Astrocyte of the hippocampus (primary cell): ENCODE measurements around the gene CD101.

Source experiments
- DNase-seq: peaks from one replicate; pipeline ENCODE4 v3.0.0; 2011; ENCODE audit warnings: low read depth, low spot score

Gene CD101

GRCh38 chr1:117013309-117013858 lies 11.8 kb downstream of the CD101 start:
- DNase-seq, result no peak

DNA sequence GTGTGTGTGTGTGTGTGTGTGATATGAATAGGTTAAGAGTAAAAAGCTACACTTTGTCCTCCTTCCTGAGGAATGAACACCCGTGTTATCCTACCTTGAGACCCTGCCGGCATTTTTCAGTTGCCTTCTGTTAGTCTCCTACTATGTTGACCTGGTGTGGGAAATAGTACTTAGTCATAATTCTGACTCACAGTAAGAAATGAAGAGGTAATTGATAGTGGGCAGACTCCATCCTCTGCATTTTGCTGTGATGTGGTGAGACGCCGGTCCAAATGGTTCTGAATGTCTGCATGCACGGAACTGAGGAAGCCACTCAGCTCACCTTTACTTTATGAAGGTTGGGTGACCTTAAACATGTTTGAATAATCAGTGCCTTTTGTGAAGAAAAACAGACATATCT lies 12.6 kb downstream of the CD101 start:
- DNase-seq, result peak; percentile 39

DNA sequence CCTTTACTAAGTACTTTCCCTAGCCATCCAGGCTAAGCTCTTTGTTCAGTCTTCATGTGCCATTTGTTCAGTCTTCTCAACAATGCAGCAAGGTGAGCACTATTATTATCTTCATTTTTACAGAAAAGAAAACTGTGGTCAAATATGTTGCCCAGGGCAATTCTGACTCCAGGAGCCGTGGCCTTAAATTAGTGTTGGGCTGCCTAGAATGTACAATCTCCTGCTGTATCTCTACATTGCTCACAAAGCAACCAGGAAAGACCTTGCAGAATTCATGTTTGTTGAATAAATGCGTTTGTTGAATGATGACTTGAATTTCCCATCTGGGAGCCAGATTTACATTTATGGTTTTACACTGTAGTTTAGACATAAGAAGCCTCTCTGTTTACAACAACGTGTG lies 14.2 kb downstream of the CD101 start:
- DNase-seq, result no peak

DNA sequence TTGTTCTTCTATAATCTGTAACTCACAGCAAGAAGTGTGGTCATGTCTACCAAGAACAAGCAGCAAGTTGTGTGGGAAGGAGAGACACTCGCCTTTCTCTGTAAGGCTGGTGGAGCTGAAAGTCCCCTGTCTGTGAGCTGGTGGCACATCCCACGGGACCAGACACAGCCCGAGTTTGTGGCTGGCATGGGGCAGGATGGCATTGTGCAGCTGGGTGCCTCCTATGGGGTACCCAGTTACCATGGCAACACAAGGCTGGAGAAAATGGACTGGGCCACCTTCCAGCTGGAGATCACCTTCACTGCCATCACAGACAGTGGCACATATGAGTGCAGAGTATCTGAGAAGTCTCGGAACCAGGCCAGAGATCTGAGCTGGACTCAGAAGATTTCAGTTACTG lies 15.5 kb downstream of the CD101 start:
- no peak for DNase-seq

DNA sequence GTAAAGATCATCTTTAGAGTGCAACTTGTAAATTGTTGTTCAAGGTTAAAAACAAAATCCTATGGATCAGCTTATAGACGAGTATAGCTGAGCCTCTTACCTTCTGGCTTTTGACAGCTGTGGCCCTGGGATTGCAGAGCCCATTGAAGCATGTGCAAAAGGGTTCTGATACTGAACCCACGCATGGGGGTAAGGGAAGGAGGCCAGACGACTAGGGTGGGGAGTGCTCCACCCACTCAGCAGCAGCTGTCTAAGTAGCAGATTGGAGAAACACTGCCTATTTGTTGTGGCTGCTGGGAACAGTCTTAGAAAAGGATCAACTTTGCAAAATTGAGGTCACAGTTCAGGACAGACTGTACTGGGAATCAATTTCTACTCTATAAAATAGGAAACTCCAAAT lies 16.1 kb downstream of the CD101 start:
- DNase-seq, result no peak

GRCh38 chr1:117020526-117021156 lies 19.1 kb downstream of the CD101 start:
- DNase-seq, result no peak

DNA sequence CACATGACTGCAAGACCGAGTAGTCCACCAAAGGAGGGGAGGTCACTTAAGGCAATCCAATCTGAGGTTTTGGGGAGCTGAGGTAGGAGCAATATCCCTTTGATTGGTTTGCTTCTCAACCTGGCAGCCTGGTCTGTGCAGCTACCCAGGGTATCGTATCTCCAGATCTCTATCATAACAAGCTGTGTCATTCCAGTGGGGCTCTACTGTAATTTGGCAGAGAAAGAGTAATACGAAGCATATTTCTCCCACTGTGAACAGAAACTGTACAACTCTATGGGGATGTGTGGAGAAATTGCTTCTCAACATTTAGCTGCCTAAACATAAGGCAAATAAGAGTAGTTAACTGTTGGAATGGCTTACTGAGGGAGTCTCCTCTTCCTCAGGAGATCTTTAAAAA lies 20.6 kb downstream of the CD101 start:
- DNase-seq, result no peak

GRCh38 chr1:117025568-117025967 lies 24.0 kb downstream of the CD101 start:
- no peak for DNase-seq

DNA sequence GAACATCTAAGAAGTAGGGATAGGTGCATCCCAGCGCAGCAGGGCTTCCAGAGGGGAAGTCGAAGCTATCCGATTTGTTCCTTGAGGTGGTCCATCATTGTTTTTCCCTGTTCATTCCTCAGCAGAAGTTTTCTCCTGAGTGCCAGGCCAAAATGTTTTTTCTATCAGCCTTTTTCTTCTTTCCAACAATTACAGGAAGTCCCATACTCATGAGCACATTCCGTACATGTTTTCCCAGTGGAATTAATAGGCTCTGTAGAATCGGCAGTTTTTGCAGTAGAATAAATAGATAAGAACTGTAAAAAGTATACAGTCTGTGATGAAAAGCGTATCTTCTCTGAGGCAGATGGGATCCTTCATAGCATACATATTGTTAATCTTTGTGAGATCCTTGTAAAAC lies 24.8 kb downstream of the CD101 start:
- DNase-seq, result peak; percentile 47

GRCh38 chr1:117029685-117030084 lies 28.1 kb downstream of the CD101 start:
- no peak for DNase-seq

DNA sequence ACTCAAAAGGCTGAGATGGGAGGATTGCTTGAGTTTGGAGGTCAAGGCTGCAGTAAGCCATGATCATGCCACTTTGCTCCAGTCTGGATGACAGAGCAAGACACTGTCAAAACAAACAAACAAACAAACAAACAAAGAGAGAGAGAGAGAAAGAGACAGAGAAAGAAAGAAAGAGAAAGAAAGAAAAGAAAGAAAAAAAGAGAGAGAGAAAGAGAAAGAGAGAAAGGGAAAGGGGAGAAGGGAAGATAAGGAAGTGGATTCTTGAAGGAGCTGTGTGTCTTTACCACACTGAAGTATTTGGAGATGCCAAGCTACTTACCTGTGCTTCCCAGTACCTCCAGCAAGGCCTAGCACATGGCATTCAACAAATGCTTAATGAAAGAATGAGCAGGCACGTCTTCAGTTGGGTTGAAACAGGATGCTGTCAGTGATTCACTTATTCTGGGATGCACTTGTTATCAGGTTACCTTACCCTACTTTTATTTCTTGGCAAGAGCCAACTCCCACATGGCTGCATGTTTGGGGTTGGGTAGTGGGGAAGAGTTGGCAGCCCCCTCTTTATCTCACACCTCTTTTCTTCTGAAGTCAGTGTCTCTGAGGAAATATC lies 28.8 kb downstream of the CD101 start:
- DNase-seq, result no peak

DNA sequence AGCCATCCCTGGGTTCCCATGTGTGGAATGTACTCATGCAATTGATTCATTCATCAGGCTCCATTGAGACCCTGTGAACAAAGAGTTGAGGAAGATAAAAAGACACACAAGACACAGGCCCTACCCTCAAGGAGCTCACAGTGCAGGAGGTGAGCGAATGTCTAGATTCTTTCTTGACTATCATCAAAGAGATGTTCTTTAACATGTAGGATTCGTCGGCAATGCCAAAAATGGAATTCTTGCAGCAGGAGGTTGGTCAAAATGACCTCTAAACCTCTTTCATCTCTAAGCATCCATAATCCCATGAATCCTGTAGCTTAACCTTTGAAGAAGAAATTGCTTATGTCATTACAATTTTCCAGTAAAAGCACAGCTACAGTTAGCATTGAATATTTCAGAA lies 30.7 kb downstream of the CD101 start:
- DNase-seq, result no peak

GRCh38 chr1:117032681-117033539 lies 31.4 kb downstream of the CD101 start:
- DNase-seq, result no peak

DNA sequence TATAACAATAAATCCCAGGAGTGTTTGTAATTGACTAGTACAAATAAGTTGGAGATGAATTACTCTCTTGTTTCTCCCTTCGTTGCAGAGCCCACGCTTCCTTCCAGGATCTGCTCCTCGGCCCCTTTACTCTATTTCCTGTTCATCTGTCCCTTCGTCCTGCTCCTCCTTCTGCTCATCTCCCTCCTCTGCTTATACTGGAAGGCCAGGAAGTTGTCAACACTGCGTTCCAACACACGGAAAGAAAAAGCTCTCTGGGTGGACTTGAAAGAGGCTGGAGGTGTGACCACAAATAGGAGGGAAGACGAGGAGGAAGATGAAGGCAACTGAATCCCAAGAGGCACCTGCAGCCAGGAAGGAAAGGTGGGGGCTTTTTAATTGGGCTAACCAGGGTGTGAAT lies 32.2 kb downstream of the CD101 start:
- no peak for DNase-seq

DNA sequence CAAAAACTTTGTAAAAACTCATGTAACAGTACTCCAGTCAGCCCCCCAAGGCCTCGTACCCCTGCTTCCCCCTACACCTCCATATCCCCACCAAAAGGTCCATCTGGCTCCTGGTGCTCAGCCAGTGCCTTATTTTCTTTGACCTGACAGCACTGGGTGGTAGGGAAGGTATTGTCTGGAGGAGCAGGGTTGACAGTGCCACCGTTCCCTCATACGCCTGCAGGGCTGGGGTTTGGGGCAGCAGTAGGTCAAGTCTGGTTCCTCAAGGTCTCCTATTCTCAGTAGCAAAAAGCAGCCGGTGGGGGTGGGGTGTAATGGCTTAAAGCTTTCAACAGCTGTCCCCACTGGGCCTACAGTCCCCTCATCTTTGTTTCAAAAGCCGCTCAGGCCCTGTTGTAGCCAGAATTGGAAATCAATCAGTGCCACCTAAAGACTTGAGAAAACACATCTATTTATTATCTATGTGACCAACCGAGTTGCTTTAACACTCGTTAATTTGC lies 33.3 kb downstream of the CD101 start:
- DNase-seq, result no peak

GRCh38 chr1:117036018-117036461 lies 34.5 kb downstream of the CD101 start:
- no peak for DNase-seq

- DNase-seq, result no peak
Measured at GRCh38 chr1:117037802-117038201, 36.2 kb downstream of the CD101 start.

DNA sequence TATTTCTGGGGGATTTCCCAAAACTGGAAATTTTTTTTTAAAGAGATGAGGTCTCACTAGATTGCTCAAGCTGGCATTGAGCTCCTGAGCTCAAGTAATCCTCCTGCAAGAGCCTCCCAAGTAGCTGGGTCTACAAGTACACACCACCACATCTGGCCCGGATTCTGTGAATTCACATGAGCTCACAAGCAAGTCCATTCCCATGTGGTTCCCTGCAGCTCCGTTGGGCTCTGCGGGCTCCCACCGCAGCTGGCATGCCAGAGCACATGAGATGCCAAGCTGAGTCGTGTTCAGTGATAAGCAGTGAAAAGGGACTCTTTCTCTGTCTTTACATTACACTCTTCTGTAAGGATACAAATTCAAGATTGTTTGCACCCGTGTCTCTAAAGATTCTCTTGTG lies 36.7 kb downstream of the CD101 start:
- no peak for DNase-seq

DNA sequence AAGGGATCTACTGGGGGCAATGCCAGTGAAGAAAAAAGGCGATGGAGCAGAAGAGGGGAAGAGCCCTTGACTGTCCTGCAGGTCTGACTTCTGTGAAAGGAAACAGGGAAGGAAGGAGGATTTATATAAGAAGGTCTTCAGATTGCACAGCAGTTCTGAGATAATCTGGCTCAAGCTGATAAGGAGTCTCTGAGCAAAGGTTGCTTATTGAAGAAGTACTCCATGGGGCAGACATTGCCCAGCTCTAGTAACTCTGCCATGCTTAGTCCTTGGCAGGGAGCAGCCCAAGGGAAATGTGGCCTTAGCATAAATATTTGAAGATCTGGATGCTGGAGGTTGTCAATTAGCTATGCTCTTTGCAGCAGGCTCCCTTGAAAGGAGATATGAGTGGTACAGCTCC lies 42.7 kb downstream of the CD101 start:
- no peak for DNase-seq

GRCh38 chr1:117045644-117046043 lies 44.1 kb downstream of the CD101 start:
- no peak for DNase-seq

DNA sequence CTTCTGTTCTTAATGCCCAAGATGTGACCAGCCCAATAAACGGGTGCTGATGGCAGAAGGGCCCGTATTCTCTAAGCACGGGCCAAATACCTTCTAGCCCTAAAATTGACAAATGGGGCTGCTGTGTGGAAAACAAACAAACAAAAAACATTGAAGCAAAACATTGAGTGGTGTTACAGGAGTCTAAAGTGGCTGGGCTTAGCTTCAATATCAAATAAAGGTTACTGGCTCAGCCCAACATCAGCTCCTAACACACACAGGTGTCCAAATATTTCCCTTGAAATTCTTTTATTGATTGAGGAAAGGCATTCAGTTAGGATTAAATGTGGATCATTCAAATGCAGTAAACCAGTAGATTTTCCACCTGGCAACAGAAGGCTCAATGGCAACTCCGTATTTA lies 45.2 kb downstream of the CD101 start:
- no peak for DNase-seq

DNA sequence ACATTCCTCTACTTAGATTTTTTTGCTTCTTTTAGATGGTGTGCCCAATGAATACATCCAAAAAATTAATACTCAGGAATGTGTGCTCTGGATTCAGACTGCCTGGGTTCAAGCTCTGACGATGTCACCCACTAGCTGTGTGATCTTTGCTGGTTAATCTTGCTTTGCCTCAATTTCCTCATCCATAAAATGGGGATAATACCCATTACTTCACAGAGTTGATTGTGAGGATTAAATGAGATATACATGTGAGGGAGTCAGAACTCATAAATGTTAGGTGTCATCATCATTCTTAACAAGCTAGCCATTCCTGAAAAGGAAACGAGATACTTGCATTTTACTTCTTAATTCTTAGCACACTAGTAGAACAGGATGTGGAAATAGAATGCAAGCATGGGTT lies 45.7 kb downstream of the CD101 start:
- no peak for DNase-seq
